ENCODE data around the gene CPT1A.
A peak's percentile ranks its signal among the peaks of the same experiment; 100 is the strongest.
"Not testable (repeated sequence)": the region's sequence is repeated elsewhere in the genome, so short reads cannot be mapped to it uniquely, and the experiment has no call there.

CPT1A gene

DNA sequence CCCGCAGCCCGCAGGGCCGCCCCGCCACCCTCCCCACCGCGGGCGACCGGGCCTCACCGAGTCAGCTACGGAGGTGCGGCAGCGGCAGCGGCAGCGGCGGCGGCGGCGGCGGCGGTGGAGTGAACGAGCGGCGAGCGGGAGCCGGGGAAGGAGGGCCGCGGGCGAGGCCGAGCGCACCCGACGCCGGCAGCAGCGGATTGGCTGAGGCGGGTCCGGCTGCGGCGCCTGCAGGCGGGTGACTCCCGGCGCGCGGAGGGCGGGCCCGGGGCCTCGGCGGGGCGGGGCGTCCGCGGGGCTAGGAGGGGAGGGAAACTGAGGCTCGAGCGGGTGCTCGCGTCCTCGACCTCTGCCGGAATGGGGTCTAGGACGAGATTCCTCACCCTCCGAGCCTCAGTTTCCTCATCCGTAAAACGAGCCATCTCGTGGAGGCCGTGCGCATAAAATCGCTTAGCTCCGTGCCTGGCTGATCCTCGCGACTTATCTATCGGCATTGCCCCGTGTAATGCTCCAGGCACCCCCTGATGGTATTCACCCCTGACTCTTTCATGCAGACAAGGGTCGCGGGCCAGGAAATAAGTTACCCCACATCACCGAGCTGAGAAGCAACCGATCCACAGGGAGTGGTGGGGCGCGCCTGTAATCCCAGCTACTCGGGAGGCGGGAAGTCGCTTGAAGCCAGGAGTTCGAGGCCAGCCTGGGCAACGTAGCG, at the start of gene CPT1A:
Gene CPT1A (minus strand): TSS at position 199 of the 709 bp plus-strand sequence. CDS start 26,442 bp downstream, outside the sequence.
- H3K4me3 ChIP-seq: peak within 1 kb of the TSS; percentile 62 to 84 (median 72)
- peak within 1 kb of the TSS in 9 of 11 experiments; percentile 87 to 97 (median 94); a peak in 19 of 22 replicates for H3K27ac ChIP-seq
- TF ChIP-seq Cebpa-rat (IDR thresholded peaks at IDR 0.05): no peak
- H3K9me3 ChIP-seq (replicated peaks in 1 of 11): no peaks in the 10 kb centered on the region
- peaks cover 0 to 10% (median 0%) of the 10 kb centered on the region in 11 experiments; a peak in 4 of 22 replicates for H4K20me1 ChIP-seq
- H3K27me3 ChIP-seq: peaks cover 0 to 34% (median 0%) of the 10 kb centered on the region in 11 experiments; a peak in 7 of 22 replicates
- peaks cover 52 to 77% (median 71%) of the 10 kb centered on the region in 10 experiments for H3K4me1 ChIP-seq
- H3K9ac ChIP-seq: peak within 1 kb of the TSS; percentile 62 to 90 (median 84); a peak in 21 of 22 replicates
- peak within 1 kb of the TSS; percentile 95 to 99 (median 98) for H3K4me2 ChIP-seq
- no peaks in the 10 kb centered on the region for H3K36me3 ChIP-seq

DNA sequence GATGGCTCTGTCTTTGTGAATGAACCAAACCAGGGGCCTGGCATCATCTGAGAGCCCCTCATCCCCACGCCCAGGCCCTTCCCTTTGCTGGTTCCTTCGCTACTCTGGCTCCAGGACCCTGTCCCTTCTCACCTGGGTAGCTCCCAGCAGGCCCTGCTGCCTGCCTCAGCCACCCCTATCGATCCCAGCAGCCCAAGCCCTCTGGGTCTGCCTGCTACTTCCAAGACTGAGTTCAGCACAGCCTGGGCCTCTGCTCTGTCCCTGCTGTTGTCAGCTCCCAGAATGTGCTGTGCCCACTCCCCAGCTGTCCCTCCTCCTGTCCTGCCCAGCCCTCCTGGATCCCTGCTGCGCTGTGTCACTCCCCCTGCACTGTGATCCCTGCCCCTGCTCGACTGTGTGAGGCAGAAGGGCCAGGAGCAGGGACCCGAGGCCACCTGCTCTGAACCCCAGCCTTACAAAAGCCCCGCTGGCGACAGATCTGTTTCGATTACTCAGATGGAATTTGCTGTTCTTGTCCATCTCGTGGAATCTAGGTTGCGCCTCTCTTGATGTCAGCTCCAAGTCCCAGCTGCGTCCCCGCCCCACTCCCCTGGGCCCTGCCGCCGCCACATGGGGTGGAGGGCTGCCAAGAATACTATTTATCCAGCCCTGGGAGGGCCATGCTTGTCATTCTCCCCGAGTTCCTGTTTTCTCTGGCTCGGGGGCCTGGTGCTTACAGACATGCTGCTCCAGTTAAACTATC, 48.9 kb upstream of the CPT1A start:
- Histone ChIP-seq H3K4me3 (peak overlapping the region in 2 of 10 experiments; percentile 17 to 26; a peak in 1 of 20 replicates), H3K9ac (peak overlapping the region in 10 of 11 experiments; percentile 6 to 68 (median 51); a peak in 16 of 22 replicates), H3K9me3 (replicated peaks in 1 of 11) (no peaks in the 10 kb centered on the region), H4K20me1 (peaks cover 0 to 55% (median 20%) of the 10 kb centered on the region in 11 experiments; a peak in 17 of 22 replicates), H3K36me3 (peaks cover 53 to 64% (median 58%) of the 10 kb centered on the region in 11 experiments), H3K4me1 (peaks cover 15 to 26% (median 22%) of the 10 kb centered on the region in 10 experiments), H3K27me3 (no peaks in the 10 kb centered on the region), H3K27ac (peak overlapping the region in 8 of 11 experiments; percentile 31 to 66 (median 58); a peak in 16 of 22 replicates), H3K4me2 (peak overlapping the region; percentile 56 to 96 (median 86))
- TF ChIP-seq Cebpa-rat (IDR thresholded peaks at IDR 0.05): no peak

DNA sequence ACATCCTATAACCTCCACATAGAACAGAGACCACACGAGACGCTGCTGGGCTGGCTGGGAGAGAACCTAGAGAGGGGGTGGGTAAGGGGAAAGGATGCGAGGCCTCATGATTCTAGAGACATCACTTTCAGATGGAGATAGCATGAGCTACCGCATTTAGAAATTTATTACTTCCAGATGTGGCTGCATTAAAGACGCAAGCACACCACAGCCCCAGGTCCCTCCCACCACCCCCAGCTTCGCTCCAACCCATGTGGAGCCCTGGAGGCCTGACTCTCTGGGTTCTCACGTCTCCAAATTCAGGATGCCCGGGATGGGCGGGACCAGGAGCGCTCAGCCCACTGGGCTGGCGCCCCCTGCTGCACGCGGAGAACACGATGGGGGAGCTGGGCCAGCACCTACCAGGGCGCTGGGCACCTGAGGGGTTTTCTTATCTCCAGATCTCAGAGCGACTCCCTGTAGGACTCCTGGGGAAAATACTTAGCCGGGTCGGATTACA, 48.3 kb upstream of the CPT1A start:
- H3K4me3 ChIP-seq: no peak overlapping the region
- H3K9ac ChIP-seq: peak overlapping the region in 6 of 11 experiments; percentile 43 to 68 (median 60); a peak in 6 of 22 replicates
- peaks cover 0 to 49% (median 20%) of the 10 kb centered on the region in 11 experiments; a peak in 17 of 22 replicates for H4K20me1 ChIP-seq
- peaks cover 47 to 57% (median 51%) of the 10 kb centered on the region in 11 experiments for H3K36me3 ChIP-seq
- no peak for TF ChIP-seq Cebpa-rat (IDR thresholded peaks at IDR 0.05)
- peak overlapping the region in 2 of 11 experiments; percentile 65 to 66; a peak in 4 of 22 replicates for H3K27ac ChIP-seq
- no peaks in the 10 kb centered on the region for H3K9me3 ChIP-seq (replicated peaks in 1 of 11)
- H3K27me3 ChIP-seq: no peaks in the 10 kb centered on the region
- peaks cover 15 to 26% (median 22%) of the 10 kb centered on the region in 10 experiments for H3K4me1 ChIP-seq
- H3K4me2 ChIP-seq: peak overlapping the region in 9 of 11 experiments; percentile 75 to 96 (median 91); a peak in 18 of 22 replicates

DNA sequence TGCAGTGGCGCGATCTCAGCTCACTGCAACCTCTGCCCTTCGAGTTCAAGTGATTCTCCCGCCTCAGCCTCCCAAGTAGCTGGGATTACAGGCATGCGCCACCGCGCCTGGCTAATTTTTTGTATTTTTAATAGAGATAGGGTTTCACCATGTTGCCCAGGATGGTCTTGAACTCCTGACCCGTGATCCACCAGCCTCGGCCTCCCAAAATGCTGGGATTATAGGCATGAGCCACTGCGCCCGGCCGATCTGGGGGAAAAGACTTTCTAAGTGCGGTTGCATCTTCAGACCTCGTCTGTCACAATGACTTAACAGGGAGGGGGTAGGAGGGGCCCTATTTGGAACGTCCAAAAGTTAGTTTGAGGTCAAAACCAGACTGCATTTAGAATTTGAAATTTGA, 43.1 kb upstream of the CPT1A start:
- peaks cover 7 to 29% (median 11%) of the 10 kb centered on the region in 11 experiments; a peak in 20 of 22 replicates for H3K36me3 ChIP-seq
- H3K4me1 ChIP-seq: peaks cover 0 to 15% (median 1%) of the 10 kb centered on the region in 10 experiments; a peak in 11 of 20 replicates
- not testable (repeated sequence) for H3K4me2 ChIP-seq; H3K27ac ChIP-seq; H3K9ac ChIP-seq; H3K4me3 ChIP-seq; H3K9me3 ChIP-seq (replicated peaks in 1 of 11); H3K27me3 ChIP-seq
- peaks cover 0 to 24% (median 0%) of the 10 kb centered on the region in 11 experiments; a peak in 7 of 22 replicates for H4K20me1 ChIP-seq

DNA sequence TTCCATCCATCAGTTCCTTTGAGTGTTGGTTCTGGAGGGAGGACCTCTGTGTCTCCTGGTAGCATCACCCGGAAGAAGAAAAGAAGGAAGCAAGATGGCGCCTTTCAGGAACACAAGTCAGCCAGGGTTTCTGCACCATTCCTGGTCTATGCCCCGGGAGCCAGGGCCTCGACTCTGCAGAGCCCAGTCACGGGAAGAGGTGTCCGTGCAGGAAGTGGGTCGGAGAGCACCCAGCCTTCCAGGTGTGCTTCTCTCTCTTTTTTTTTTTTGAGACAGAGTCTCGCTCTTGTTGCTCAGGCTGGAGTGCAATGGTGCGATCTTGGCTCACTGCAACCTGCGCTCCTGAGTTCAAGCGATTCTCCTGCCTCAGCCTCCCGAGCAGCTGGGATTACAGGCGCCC, 40.7 kb upstream of the CPT1A start:
- Histone ChIP-seq H3K4me1 (peaks cover 0 to 10% (median 0%) of the 10 kb centered on the region in 10 experiments; a peak in 8 of 20 replicates), H3K27me3 (no peaks in the 10 kb centered on the region), H3K4me3 (no peak overlapping the region), H3K27ac (no peak overlapping the region), H3K9me3 (replicated peaks in 1 of 11) (peaks cover 0 to 7% (median 3%) of the 10 kb centered on the region in 11 experiments; a peak in 4 of 22 replicates), H4K20me1 (peaks cover 0 to 17% (median 0%) of the 10 kb centered on the region in 11 experiments; a peak in 1 of 22 replicates), H3K4me2 (no peak overlapping the region), H3K9ac (no peak overlapping the region), H3K36me3 (peaks cover 0 to 27% (median 0%) of the 10 kb centered on the region in 11 experiments; a peak in 7 of 22 replicates)
- no peak for TF ChIP-seq Cebpa-rat (IDR thresholded peaks at IDR 0.05)

DNA sequence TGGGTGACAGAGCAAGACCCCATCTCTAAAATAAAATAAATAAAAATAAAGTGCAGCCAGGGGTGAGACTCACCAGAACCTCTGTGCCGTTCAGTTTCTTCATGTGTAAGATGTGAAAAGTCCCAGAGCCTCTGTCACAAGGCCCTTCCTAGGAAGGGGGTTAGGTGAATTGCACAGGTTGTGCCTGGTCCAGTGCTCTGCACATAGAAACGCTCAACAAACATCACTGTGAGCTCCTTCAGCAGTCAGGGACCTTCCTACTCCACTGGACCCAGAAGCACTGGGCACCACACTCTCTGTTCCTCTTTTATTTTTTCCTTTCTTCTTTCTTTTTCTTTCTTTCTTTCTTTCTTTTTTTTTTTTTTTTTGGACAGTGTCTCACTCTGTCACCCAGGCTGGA, 39.6 kb upstream of the CPT1A start:
- H3K36me3 ChIP-seq: peaks cover 0 to 29% (median 4%) of the 10 kb centered on the region in 11 experiments; a peak in 7 of 22 replicates

DNA sequence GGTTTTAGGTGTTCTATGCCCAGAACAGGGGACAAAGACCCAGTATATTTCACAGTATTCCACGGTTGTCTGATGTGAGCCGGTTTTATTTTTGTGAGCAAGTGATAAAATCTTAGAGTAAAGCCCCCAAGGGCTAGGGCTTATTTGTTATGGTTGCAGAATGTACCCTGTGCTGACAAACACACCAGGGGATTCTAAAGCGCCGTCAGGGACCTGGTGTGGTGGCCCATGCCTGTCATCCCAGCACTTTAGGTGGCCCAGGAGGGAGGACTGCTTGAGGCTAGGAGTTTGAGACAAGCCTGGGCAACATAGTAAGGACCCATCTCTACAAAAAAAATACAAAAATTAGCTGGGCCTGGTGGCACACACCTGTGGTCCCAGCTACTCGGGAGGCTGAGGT, 39.1 kb upstream of the CPT1A start:
- H3K9me3 ChIP-seq (replicated peaks in 1 of 11): peaks cover 4 to 22% (median 13%) of the 10 kb centered on the region in 11 experiments; a peak in 18 of 22 replicates
- no peak overlapping the region for H3K4me3 ChIP-seq
- TF ChIP-seq Cebpa-rat (IDR thresholded peaks at IDR 0.05): no peak

More for the DNA sequence above, 39.6 kb upstream of the CPT1A start:
- H3K9ac ChIP-seq: no peak overlapping the region
- no peak overlapping the region for H3K4me3 ChIP-seq
- H3K9me3 ChIP-seq (replicated peaks in 1 of 11): peaks cover 4 to 18% (median 11%) of the 10 kb centered on the region in 11 experiments; a peak in 18 of 22 replicates
- H3K4me1 ChIP-seq: peaks cover 0 to 17% (median 2%) of the 10 kb centered on the region in 10 experiments; a peak in 12 of 20 replicates
- peaks cover 0 to 17% (median 0%) of the 10 kb centered on the region in 11 experiments; a peak in 1 of 22 replicates for H4K20me1 ChIP-seq
- no peak overlapping the region for H3K27ac ChIP-seq
- TF ChIP-seq Cebpa-rat (IDR thresholded peaks at IDR 0.05): no peak
- H3K27me3 ChIP-seq: no peaks in the 10 kb centered on the region
- H3K4me2 ChIP-seq: no peak overlapping the region

DNA sequence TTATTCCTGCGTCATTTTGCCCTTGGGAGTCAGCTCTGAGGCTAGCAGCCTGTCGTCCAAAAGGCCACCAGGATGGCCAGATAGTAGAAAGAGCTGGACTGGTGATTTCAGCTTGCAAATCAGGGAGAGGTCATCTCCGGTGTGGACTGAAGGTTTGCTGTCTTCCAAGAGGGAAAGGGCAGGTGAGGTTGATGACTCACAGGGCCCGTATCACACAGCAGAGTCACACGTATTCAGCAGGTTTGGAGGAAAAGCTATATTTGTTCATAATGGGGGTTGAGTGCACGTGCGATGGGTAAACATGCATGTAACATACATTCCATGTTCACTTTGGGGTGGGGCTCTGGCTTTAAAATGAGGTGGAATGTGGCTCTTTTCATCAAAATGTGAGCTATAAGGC, 36.3 kb upstream of the CPT1A start:
- H4K20me1 ChIP-seq: peaks cover 0 to 17% (median 0%) of the 10 kb centered on the region in 11 experiments; a peak in 1 of 22 replicates
- no peak overlapping the region for H3K9ac ChIP-seq
- peaks cover 0 to 18% (median 3%) of the 10 kb centered on the region in 11 experiments; a peak in 6 of 22 replicates for H3K36me3 ChIP-seq
- H3K4me2 ChIP-seq: no peak overlapping the region
- TF ChIP-seq Cebpa-rat (IDR thresholded peaks at IDR 0.05): no peak
- no peak overlapping the region for H3K27ac ChIP-seq
- no peak overlapping the region for H3K4me3 ChIP-seq
- H3K9me3 ChIP-seq (replicated peaks in 1 of 11): peaks cover 4 to 24% (median 13%) of the 10 kb centered on the region in 11 experiments; a peak in 18 of 22 replicates
- H3K4me1 ChIP-seq: peaks cover 7 to 42% (median 30%) of the 10 kb centered on the region in 10 experiments; a peak in 19 of 20 replicates
- no peaks in the 10 kb centered on the region for H3K27me3 ChIP-seq

More for the DNA sequence above, 39.1 kb upstream of the CPT1A start:
- Histone ChIP-seq H3K27me3 (no peaks in the 10 kb centered on the region), H3K9ac (no peak overlapping the region), H3K27ac (no peak overlapping the region), H3K36me3 (peaks cover 0 to 29% (median 4%) of the 10 kb centered on the region in 11 experiments; a peak in 7 of 22 replicates), H3K4me1 (peaks cover 0 to 22% (median 7%) of the 10 kb centered on the region in 10 experiments; a peak in 18 of 20 replicates), H4K20me1 (peaks cover 0 to 17% (median 0%) of the 10 kb centered on the region in 11 experiments; a peak in 1 of 22 replicates), H3K4me2 (no peak overlapping the region)
